ENCODE measurements around the gene ZKSCAN5.

Gene ZKSCAN5

DNA sequence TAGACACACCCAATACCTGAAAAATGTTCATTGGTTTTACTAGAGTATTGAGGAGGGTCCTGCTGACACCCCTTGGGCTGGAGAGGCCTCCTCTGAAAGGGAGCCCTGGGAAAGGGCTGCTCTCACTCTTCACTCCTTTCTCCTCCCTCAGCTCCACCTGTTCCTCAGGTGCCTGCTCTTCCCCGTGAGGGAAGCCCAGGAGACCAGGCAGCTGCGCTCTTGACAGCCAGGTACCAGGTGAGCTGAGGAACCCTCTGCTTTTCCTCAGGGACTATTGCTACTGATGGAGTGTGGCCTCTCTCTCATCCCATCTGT, 57.2 kb downstream of the ZKSCAN5 start:
- Histone ChIP-seq H3K27ac (ENCODE audit: low read depth, low read length) (no peak overlapping the region), H3K9ac (ENCODE audit: low read length) (no peak overlapping the region), H3K79me2 (ENCODE audit: insufficient read depth, low read length) (peaks cover 73% of the 10 kb centered on the region)

GRCh38 chr7:99562114-99562784, 57.8 kb downstream of the ZKSCAN5 start:
- no peak overlapping the region for H3K4me2 ChIP-seq (ENCODE audit: low read depth, low read length, poor library complexity, severe bottlenecking)
- TF ChIP-seq EZH2phosphoT487 (conservative IDR thresholded peaks at IDR 0.05; ENCODE audit: low read length) = no peak
- TF ChIP-seq, protein P1, sequence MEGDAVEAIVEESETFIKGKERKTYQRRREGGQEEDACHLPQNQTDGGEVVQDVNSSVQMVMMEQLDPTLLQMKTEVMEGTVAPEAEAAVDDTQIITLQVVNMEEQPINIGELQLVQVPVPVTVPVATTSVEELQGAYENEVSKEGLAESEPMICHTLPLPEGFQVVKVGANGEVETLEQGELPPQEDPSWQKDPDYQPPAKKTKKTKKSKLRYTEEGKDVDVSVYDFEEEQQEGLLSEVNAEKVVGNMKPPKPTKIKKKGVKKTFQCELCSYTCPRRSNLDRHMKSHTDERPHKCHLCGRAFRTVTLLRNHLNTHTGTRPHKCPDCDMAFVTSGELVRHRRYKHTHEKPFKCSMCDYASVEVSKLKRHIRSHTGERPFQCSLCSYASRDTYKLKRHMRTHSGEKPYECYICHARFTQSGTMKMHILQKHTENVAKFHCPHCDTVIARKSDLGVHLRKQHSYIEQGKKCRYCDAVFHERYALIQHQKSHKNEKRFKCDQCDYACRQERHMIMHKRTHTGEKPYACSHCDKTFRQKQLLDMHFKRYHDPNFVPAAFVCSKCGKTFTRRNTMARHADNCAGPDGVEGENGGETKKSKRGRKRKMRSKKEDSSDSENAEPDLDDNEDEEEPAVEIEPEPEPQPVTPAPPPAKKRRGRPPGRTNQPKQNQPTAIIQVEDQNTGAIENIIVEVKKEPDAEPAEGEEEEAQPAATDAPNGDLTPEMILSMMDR (IDR thresholded peaks at IDR 0.05; ENCODE audit: insufficient read depth, low read length, poor library complexity, severe bottlenecking) = no peak
- peaks cover 42% of the 10 kb centered on the region for H3K36me3 ChIP-seq (ENCODE audit: low read length)
- no peaks in the 10 kb centered on the region for H3K9me3 ChIP-seq (ENCODE audit: insufficient read depth, low read length)
- no peaks in the 10 kb centered on the region for H3K27me3 ChIP-seq (ENCODE audit: low read length)
- no peak overlapping the region for H3K27ac ChIP-seq (ENCODE audit: low read depth, low read length)
- H3F3A ChIP-seq (ENCODE audit: insufficient read depth) = 0 out of 2 replicates have a peak, but pooled peaks cover 6% of the 10 kb centered on the region
- peaks cover 67% of the 10 kb centered on the region for H3K79me2 ChIP-seq (ENCODE audit: insufficient read depth, low read length)
- no peak overlapping the region for H3K4me3 ChIP-seq (ENCODE audit: insufficient read depth, low read length, poor library complexity, severe bottlenecking)
- H3K9me2 ChIP-seq (replicated peaks; ENCODE audit: insufficient read depth, low read length) = no peaks in the 10 kb centered on the region
- H4K20me1 ChIP-seq (ENCODE audit: low read depth, low read length) = no peaks in the 10 kb centered on the region
- no peak overlapping the region for H2AFZ ChIP-seq (ENCODE audit: low read depth, low read length, severe bottlenecking)
- no peak overlapping the region for H3K9ac ChIP-seq (ENCODE audit: low read length)

More for the DNA sequence above, 57.2 kb downstream of the ZKSCAN5 start:
- Histone ChIP-seq H3K9me3 (ENCODE audit: insufficient read depth, low read length) (no peaks in the 10 kb centered on the region), H3K4me2 (ENCODE audit: low read depth, low read length, poor library complexity, severe bottlenecking) (no peak overlapping the region), H3K36me3 (ENCODE audit: low read length) (peaks cover 42% of the 10 kb centered on the region), H3K27me3 (ENCODE audit: low read length) (no peaks in the 10 kb centered on the region), H4K20me1 (ENCODE audit: low read depth, low read length) (no peaks in the 10 kb centered on the region), H2AFZ (ENCODE audit: low read depth, low read length, severe bottlenecking) (no peak overlapping the region), H3F3A (ENCODE audit: insufficient read depth) (0 out of 2 replicates have a peak, but pooled peaks cover 6% of the 10 kb centered on the region), H3K9me2 (replicated peaks; ENCODE audit: insufficient read depth, low read length) (no peaks in the 10 kb centered on the region), H3K4me3 (ENCODE audit: insufficient read depth, low read length, poor library complexity, severe bottlenecking) (no peak overlapping the region)
- TF ChIP-seq EZH2phosphoT487 (conservative IDR thresholded peaks at IDR 0.05; ENCODE audit: low read length) = no peak
- TF ChIP-seq, protein P1 (IDR thresholded peaks at IDR 0.05; ENCODE audit: insufficient read depth, low read length, poor library complexity, severe bottlenecking) = no peak

DNA sequence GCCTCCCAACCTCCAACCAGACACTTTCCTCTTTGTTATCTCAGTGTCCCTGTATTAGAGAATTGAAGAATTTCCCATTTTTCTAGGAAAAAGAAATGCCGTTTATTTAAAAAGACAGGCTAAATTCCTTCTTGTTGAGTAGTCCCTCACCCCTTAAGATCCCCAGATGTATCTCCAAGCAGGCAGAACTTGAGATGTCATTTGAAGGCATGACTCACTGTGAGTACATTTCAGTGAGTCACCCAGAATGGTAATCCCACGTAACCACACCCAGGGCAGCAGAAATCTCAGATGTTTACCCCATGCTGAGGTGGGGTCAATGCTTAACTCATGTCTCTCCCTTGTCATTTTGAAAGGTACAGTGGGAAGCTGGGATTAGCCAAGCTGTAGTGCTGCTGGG, 58.4 kb downstream of the ZKSCAN5 start:
- peaks cover 61% of the 10 kb centered on the region for H3K79me2 ChIP-seq (ENCODE audit: insufficient read depth, low read length)
- no peak overlapping the region for H3K4me3 ChIP-seq (ENCODE audit: insufficient read depth, low read length, poor library complexity, severe bottlenecking)
- no peaks in the 10 kb centered on the region for H3K9me2 ChIP-seq (replicated peaks; ENCODE audit: insufficient read depth, low read length)
- H2AFZ ChIP-seq (ENCODE audit: low read depth, low read length, severe bottlenecking) = no peak overlapping the region
- no peaks in the 10 kb centered on the region for H3K27me3 ChIP-seq (ENCODE audit: low read length)
- H3K9ac ChIP-seq (ENCODE audit: low read length) = no peak overlapping the region
- TF ChIP-seq, protein P1 (IDR thresholded peaks at IDR 0.05; ENCODE audit: insufficient read depth, low read length, poor library complexity, severe bottlenecking) = no peak
- TF ChIP-seq EZH2phosphoT487 (conservative IDR thresholded peaks at IDR 0.05; ENCODE audit: low read length) = no peak
- no peaks in the 10 kb centered on the region for H3K9me3 ChIP-seq (ENCODE audit: insufficient read depth, low read length)
- H3K4me2 ChIP-seq (ENCODE audit: low read depth, low read length, poor library complexity, severe bottlenecking) = no peak overlapping the region
- H3F3A ChIP-seq (ENCODE audit: insufficient read depth) = 0 out of 2 replicates have a peak, but pooled peaks cover 6% of the 10 kb centered on the region
- H4K20me1 ChIP-seq (ENCODE audit: low read depth, low read length) = no peaks in the 10 kb centered on the region
- H3K36me3 ChIP-seq (ENCODE audit: low read length) = peaks cover 42% of the 10 kb centered on the region
- H3K27ac ChIP-seq (ENCODE audit: low read depth, low read length) = no peak overlapping the region
